ENCODE results near the gene PPARD.

DNA sequence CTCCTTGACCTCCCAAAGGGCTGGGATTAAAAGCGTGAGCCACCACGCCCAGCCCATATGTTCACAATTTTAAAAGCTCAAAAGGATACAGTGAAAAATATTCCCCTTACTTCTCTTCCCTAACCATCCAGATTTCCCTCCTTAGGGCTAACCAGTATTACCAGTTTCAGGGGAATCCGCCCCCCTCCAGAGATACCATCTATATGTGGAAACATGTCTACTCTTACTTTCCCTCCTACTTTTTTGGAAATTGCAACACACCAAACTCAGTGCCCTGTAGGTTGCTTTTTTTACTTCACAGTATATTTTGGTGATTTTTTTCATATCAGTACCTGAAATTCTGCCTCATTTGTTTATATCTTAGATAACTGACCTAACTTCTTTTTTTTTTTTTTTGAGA is 118.9 kb downstream of the PPARD start:
- TF ChIP-seq EZH2 (IDR thresholded peaks at IDR 0.05; ENCODE audit: insufficient read depth, poor library complexity, severe bottlenecking): no peak
- no peak for TF ChIP-seq EZH2phosphoT487 (IDR thresholded peaks at IDR 0.05; ENCODE audit: insufficient read depth, low read depth)
